Ishikawa (cell line): ENCODE data around the gene PRR5.

Experiments used
- CEBPB ChIP-seq: IDR thresholded peaks from 2 replicates; pipeline ENCODE4 v1.6.1; 2012
- CREB1 ChIP-seq: IDR thresholded peaks from 2 replicates; pipeline ENCODE4 v1.6.1; 2012; ENCODE audit warnings: low read depth
- EGR1 ChIP-seq: IDR thresholded peaks from 2 replicates; pipeline ENCODE4 v1.6.1; 2012
- EP300 ChIP-seq: IDR thresholded peaks from 2 replicates; pipeline ENCODE4 v1.6.1; 2012; ENCODE audit warnings: borderline replicate concordance
- FOXM1 ChIP-seq: IDR thresholded peaks from 2 replicates; pipeline ENCODE4 v1.6.1; 2012; ENCODE audit warnings: low read depth, borderline replicate concordance
- NFIC ChIP-seq: IDR thresholded peaks from 2 replicates; pipeline ENCODE4 v1.6.1; 2012
- RAD21 ChIP-seq: IDR thresholded peaks from 2 replicates; pipeline ENCODE4 v1.6.1; 2012; ENCODE audit warnings: low read depth
- TAF1 ChIP-seq: IDR thresholded peaks from 2 replicates; pipeline ENCODE4 v1.6.1; 2012; ENCODE audit warnings: low read depth, mild to moderate bottlenecking
- TCF12 ChIP-seq: IDR thresholded peaks from 2 replicates; pipeline ENCODE4 v1.6.1; 2012; ENCODE audit warnings: low read depth
- TEAD4 ChIP-seq: IDR thresholded peaks from 2 replicates; pipeline ENCODE4 v1.6.1; 2012
- YY1 ChIP-seq: IDR thresholded peaks from 2 replicates; pipeline ENCODE4 v1.6.1; 2012; ENCODE audit warnings: low read depth
- ZBTB7A ChIP-seq: IDR thresholded peaks from 2 replicates; pipeline ENCODE4 v1.6.1; 2012; ENCODE audit warnings: low read depth
- TF ChIP-seq, protein P1 (sequence below): IDR thresholded peaks from 2 replicates; pipeline ENCODE4 v1.6.1; 2012
- TF ChIP-seq, protein P2 (sequence below): IDR thresholded peaks from 2 replicates; pipeline ENCODE4 v1.6.1; 2012
- TF ChIP-seq, protein P3 (sequence below): IDR thresholded peaks from 2 replicates; pipeline ENCODE4 v1.6.1; 2012; ENCODE audit warnings: low read depth, mild to moderate bottlenecking

PRR5 gene

DNA sequence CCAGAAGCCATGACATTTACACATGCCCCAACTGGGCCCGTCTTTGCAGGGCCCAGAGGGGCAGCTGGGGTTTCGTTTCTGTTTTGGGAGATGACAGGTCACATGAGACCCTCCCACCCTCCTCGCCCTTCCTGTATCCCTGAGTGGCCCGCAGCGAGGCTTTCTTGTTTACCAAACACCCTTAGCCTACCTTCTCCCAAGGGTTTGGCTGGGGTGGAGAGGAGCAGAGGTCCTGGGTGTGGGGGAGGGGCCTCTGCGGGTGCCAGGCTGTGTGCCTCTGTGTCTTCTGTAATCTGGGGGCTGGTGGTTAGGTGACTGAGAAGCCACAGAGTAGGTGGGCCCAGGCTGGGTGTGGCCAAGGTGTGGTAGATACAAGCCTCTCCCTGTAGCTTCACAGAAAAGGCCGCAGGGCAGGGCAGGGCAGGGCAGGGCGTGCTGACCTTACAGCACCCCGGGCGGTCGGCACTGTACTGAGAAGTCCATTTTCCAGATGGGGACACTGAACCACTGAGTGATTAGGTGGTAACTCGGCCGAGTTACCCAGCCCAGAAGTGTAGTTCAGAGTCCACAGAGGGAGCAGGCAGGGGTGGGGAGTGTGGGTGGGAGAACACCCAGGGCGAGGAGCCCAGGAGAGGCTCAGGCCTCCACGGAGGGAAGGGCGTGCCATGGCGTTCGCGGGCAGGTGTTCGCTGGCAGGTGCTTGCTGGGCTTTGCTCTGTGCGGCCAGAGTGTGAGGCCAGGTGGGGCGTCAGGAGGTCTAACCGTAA lies 8.7 kb downstream of the PRR5 start:
- TF ChIP-seq EGR1 (no peak), ZBTB7A (no peak), FOXM1 (no peak), RAD21 (no peak), TCF12 (no peak), CREB1 (no peak), TAF1 (no peak)
- TF ChIP-seq, protein P1, sequence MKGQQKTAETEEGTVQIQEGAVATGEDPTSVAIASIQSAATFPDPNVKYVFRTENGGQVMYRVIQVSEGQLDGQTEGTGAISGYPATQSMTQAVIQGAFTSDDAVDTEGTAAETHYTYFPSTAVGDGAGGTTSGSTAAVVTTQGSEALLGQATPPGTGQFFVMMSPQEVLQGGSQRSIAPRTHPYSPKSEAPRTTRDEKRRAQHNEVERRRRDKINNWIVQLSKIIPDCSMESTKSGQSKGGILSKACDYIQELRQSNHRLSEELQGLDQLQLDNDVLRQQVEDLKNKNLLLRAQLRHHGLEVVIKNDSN = no peak
- TF ChIP-seq, protein P2, sequence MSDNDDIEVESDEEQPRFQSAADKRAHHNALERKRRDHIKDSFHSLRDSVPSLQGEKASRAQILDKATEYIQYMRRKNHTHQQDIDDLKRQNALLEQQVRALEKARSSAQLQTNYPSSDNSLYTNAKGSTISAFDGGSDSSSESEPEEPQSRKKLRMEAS = no peak

DNA sequence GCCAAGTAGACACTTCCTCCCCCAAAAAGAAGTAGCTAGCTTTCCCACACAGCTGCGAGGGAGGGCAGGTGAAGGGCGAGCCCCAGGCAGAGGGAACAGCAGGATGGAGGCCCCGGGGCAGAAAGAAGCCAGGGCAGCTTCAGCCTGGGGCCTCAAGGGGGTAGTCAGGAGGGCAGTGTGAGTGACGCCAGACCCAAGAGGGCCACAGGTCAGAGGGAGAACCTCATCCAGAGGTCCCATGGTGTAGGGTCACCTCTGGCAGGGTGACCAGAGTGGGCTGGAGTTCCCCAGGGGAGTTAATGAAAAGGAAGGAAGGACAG lies 9.2 kb downstream of the PRR5 start:
- no peak for TF ChIP-seq TEAD4
- TF ChIP-seq FOXM1 = no peak
- no peak for TF ChIP-seq EGR1
- no peak for TF ChIP-seq TCF12
- TF ChIP-seq, protein P1 = no peak
- TF ChIP-seq EP300 = no peak
- no peak for TF ChIP-seq TAF1
- TF ChIP-seq, protein P2 = no peak
- TF ChIP-seq ZBTB7A = no peak
- no peak for TF ChIP-seq NFIC
- no peak for TF ChIP-seq RAD21
- no peak for TF ChIP-seq YY1
- TF ChIP-seq, protein P3, sequence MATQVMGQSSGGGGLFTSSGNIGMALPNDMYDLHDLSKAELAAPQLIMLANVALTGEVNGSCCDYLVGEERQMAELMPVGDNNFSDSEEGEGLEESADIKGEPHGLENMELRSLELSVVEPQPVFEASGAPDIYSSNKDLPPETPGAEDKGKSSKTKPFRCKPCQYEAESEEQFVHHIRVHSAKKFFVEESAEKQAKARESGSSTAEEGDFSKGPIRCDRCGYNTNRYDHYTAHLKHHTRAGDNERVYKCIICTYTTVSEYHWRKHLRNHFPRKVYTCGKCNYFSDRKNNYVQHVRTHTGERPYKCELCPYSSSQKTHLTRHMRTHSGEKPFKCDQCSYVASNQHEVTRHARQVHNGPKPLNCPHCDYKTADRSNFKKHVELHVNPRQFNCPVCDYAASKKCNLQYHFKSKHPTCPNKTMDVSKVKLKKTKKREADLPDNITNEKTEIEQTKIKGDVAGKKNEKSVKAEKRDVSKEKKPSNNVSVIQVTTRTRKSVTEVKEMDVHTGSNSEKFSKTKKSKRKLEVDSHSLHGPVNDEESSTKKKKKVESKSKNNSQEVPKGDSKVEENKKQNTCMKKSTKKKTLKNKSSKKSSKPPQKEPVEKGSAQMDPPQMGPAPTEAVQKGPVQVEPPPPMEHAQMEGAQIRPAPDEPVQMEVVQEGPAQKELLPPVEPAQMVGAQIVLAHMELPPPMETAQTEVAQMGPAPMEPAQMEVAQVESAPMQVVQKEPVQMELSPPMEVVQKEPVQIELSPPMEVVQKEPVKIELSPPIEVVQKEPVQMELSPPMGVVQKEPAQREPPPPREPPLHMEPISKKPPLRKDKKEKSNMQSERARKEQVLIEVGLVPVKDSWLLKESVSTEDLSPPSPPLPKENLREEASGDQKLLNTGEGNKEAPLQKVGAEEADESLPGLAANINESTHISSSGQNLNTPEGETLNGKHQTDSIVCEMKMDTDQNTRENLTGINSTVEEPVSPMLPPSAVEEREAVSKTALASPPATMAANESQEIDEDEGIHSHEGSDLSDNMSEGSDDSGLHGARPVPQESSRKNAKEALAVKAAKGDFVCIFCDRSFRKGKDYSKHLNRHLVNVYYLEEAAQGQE = no peak

DNA sequence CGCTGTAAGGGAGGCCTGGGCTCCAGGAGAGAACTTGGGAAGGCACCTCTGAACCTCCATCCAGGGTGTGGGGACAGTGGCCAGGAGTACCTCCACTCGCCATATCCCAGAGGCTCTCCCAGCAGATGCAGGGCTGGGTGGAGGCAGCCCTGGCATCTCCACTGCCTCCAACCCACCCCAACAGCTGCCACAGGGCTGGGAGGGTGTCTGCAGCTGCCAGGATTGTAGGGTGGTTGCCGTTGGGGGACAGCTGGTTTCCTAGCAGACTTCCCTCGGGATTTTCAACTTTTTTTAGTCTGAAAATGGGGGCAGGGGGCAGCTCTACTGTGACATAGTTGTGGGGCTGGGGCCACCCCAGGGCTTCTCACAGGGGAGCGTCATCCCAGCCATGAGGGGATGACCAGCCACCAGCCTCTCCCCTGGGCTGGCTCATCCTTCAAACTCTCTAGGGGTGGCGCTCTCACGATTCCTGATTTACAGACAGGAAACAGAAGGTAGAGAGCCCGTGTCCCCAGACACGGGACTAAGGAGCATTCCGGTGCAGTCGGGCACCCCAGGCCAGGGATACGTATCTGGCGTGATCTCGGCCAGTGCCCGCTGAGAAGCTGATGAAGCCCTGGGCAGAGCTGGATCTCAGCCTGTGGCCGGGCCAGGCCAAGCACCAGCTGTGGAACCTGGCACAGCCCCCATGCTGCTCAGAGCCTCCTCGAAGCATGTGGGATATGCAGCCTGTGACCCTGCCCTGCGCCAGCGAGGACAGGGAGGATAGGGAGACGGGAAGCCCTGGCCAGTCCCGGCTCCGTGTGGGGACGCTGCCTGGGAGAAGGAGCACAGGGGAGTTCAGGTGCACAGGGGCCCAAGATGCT lies 9.9 kb downstream of the PRR5 start:
- no peak for TF ChIP-seq CEBPB
- TF ChIP-seq EGR1 = no peak
- TF ChIP-seq, protein P2 = no peak
- no peak for TF ChIP-seq FOXM1
- TF ChIP-seq, protein P3 = no peak
- TF ChIP-seq RAD21 = no peak
- TF ChIP-seq YY1 = no peak
- no peak for TF ChIP-seq NFIC
- TF ChIP-seq TCF12 = no peak
- TF ChIP-seq, protein P1 = no peak
- TF ChIP-seq TEAD4 = no peak

DNA sequence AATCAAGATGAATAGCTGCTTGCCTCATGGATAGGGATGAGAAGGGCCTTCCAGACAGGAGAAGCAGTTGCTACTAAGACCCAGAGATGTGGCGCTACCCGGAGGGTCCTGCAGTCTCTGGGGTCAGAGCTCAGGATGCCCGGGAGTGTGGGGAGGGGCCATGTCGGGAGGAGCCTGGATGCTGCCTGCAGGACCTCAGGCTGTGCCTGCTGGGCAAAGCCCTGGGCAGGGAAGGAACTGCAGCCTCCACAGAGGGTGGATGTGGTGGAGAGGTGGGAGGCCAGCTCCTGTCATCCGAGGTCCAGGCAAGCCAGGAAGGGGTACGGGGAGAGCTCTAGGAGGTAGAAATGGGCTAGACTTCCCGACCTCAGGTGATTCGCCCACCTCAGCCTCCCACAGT lies 11.0 kb downstream of the PRR5 start:
- TF ChIP-seq NFIC (no peak), EGR1 (no peak), EP300 (no peak), YY1 (no peak), FOXM1 (no peak), TEAD4 (no peak), CEBPB (no peak), TAF1 (no peak)
- TF ChIP-seq, protein P3 = no peak
